HL-60 (cell line): ENCODE measurements around the gene NIPBL.

Experiments
- DNase-seq, 2 experiments: peaks; one replicate each; pipeline ENCODE4 v3.0.0-alpha.2; 2010 to 2020; ENCODE audit warnings: low read depth in 1 of 2, low spot score in 1 of 2
- H3K27ac ChIP-seq: fragments of 250-450 bp; sonication (Bioruptor Pico); replicated peaks from 2 replicates; pipeline ENCODE4 v1.5.1; 2020; ENCODE audit warnings: mild to moderate bottlenecking, moderate library complexity
- H3K27me3 ChIP-seq: fragments of 250-450 bp; sonication (Bioruptor Pico); 2 replicates; pipeline ENCODE4 v1.5.1; 2021; ENCODE audit warnings: mild to moderate bottlenecking, moderate library complexity; ENCODE audit not compliant: insufficient read depth, poor library complexity, severe bottlenecking
- H3K4me3 ChIP-seq: replicated peaks from 2 replicates; pipeline ENCODE4 v1.5.1; 2011; ENCODE audit warnings: mild to moderate bottlenecking, control low read depth, low read length; ENCODE audit not compliant: insufficient read depth
- GABPA ChIP-seq: IDR thresholded peaks from 2 replicates; pipeline ENCODE4 v1.6.1; 2012; ENCODE audit warnings: low read depth
- POLR2AphosphoS5 ChIP-seq: IDR thresholded peaks from 2 replicates; pipeline ENCODE4 v1.6.1; 2012; ENCODE audit warnings: low read depth
- SPI1 ChIP-seq: IDR thresholded peaks from 2 replicates; pipeline ENCODE4 v1.6.1; 2012; ENCODE audit warnings: low read depth, mild to moderate bottlenecking, borderline replicate concordance
- TF ChIP-seq, protein P1 (sequence below): IDR thresholded peaks from one replicate; pipeline ENCODE4 v1.5.1; 2011; ENCODE audit warnings: low read length, control low read depth, inconsistent platforms; ENCODE audit not compliant: insufficient read depth
- TF ChIP-seq, protein P2 (sequence below): IDR thresholded peaks from 2 replicates; pipeline ENCODE4 v1.6.1; 2012; ENCODE audit warnings: low read depth; ENCODE audit not compliant: insufficient replicate concordance

NIPBL gene

DNA sequence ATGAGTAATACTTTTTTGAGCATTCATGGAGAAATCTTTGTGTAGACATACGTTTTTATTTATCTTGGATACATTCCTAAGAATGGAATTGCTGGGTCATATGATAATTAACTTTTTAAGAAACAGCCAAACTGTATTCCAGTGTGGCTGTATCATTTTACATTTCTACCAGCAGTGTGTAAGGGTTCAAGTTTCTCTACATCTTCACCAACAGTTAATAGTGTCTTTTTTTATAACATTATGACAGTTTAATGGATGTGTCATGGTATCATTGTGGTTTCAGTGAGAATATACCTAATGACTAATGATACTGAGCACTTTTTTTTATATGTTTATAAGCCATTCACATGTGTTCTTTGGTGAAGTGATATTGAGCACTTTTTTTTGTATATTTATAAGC is 52.4 kb downstream of the NIPBL start:
- Histone ChIP-seq H3K27ac (no peak overlapping the region), H3K27me3 (no peaks in the 10 kb centered on the region), H3K4me3 (no peak overlapping the region)
- no peak for DNase-seq
- TF ChIP-seq SPI1 (no peak), GABPA (no peak), POLR2AphosphoS5 (no peak)
- TF ChIP-seq, protein P1, sequence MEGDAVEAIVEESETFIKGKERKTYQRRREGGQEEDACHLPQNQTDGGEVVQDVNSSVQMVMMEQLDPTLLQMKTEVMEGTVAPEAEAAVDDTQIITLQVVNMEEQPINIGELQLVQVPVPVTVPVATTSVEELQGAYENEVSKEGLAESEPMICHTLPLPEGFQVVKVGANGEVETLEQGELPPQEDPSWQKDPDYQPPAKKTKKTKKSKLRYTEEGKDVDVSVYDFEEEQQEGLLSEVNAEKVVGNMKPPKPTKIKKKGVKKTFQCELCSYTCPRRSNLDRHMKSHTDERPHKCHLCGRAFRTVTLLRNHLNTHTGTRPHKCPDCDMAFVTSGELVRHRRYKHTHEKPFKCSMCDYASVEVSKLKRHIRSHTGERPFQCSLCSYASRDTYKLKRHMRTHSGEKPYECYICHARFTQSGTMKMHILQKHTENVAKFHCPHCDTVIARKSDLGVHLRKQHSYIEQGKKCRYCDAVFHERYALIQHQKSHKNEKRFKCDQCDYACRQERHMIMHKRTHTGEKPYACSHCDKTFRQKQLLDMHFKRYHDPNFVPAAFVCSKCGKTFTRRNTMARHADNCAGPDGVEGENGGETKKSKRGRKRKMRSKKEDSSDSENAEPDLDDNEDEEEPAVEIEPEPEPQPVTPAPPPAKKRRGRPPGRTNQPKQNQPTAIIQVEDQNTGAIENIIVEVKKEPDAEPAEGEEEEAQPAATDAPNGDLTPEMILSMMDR = no peak
- TF ChIP-seq, protein P2, sequence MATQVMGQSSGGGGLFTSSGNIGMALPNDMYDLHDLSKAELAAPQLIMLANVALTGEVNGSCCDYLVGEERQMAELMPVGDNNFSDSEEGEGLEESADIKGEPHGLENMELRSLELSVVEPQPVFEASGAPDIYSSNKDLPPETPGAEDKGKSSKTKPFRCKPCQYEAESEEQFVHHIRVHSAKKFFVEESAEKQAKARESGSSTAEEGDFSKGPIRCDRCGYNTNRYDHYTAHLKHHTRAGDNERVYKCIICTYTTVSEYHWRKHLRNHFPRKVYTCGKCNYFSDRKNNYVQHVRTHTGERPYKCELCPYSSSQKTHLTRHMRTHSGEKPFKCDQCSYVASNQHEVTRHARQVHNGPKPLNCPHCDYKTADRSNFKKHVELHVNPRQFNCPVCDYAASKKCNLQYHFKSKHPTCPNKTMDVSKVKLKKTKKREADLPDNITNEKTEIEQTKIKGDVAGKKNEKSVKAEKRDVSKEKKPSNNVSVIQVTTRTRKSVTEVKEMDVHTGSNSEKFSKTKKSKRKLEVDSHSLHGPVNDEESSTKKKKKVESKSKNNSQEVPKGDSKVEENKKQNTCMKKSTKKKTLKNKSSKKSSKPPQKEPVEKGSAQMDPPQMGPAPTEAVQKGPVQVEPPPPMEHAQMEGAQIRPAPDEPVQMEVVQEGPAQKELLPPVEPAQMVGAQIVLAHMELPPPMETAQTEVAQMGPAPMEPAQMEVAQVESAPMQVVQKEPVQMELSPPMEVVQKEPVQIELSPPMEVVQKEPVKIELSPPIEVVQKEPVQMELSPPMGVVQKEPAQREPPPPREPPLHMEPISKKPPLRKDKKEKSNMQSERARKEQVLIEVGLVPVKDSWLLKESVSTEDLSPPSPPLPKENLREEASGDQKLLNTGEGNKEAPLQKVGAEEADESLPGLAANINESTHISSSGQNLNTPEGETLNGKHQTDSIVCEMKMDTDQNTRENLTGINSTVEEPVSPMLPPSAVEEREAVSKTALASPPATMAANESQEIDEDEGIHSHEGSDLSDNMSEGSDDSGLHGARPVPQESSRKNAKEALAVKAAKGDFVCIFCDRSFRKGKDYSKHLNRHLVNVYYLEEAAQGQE = no peak

DNA sequence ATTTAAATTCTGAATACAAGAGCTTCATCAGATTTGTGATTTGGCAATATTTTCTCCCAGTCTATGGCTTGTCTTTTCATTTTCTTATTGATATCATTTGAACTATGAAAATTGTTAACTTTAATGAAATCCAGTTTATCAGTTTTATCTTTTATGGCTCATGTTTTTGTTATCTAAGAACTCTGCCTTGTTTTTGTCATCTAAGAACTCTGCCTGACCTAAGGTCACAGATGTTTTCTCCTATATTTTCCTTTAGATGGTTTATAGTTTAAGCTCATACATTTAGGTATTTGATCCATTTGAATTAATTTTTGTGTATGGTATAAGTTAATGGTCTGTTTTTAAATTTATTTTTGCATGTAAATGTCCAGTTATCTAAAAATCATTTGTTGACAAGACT is 52.9 kb downstream of the NIPBL start:
- TF ChIP-seq, protein P1 = no peak
- TF ChIP-seq POLR2AphosphoS5 (no peak), SPI1 (no peak), GABPA (no peak)
- TF ChIP-seq, protein P2 = no peak
- DNase-seq = no peak
- no peak overlapping the region for H3K4me3 ChIP-seq
- no peak overlapping the region for H3K27ac ChIP-seq
- no peaks in the 10 kb centered on the region for H3K27me3 ChIP-seq

DNA sequence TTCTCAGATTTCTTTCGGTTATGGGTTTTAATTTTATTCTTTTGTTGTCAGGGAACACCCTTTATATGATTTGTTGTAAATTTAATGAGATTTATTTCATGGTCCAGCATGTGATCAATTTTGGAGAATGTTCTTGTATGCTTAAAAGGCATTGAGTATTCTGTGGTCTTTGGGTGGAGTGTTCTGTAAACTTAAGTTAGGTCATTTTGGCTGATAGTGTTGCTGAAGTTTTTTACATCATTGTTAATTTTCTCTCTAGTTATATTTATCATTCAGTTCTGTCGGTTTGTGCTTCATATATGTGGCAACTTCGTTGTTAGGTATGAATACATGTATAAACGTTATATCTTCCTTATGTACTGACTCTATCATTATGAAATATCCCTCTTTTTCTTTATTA is 55.5 kb downstream of the NIPBL start:
- TF ChIP-seq, protein P1 = no peak
- TF ChIP-seq, protein P2 = no peak
- TF ChIP-seq GABPA = no peak
- no peak for TF ChIP-seq POLR2AphosphoS5
- no peak for TF ChIP-seq SPI1

More for the DNA sequence above, 55.5 kb downstream of the NIPBL start:
- Histone ChIP-seq H3K27me3 (no peaks in the 10 kb centered on the region), H3K27ac (no peak overlapping the region), H3K4me3 (no peak overlapping the region)
- no peak for DNase-seq
